Activated CD4-positive, alpha-beta T cell treated with anti-CD3 and anti-CD28 coated beads, Interleukin-2, amount 10 ng/mL, durations not matched to agents 24 days and 14 days (primary cell): ENCODE data around the gene CLTCL1. TPM values are rescaled to one million over a fixed set of nuclear protein-coding genes. Genes with fewer than 3 reads are reported as not detected.
"Not testable (repeated sequence)": the region's sequence is repeated elsewhere in the genome, so short reads cannot be mapped to it uniquely, and the experiment has no call there.

Experiments
- DNase-seq: peaks from one replicate; pipeline ENCODE4 v3.0.0; 2022
- H3K27ac Mint-ChIP-seq: one replicate; pipeline ENCODE4 v1.8.0; 2022; ENCODE audit warnings: mild to moderate bottlenecking, mixed read lengths
- H3K27me3 Mint-ChIP-seq: one replicate; pipeline ENCODE4 v1.8.0; 2022; ENCODE audit warnings: mixed read lengths
- H3K36me3 Mint-ChIP-seq: one replicate; pipeline ENCODE4 v1.8.0; 2022; ENCODE audit warnings: low read depth, mild to moderate bottlenecking, mixed read lengths
- H3K4me1 Mint-ChIP-seq: one replicate; pipeline ENCODE4 v1.8.0; 2021; ENCODE audit warnings: mixed read lengths
- H3K4me3 Mint-ChIP-seq: one replicate; pipeline ENCODE4 v1.8.0; 2022; ENCODE audit warnings: mild to moderate bottlenecking, moderate library complexity, mixed read lengths
- H3K9me3 Mint-ChIP-seq: one replicate; pipeline ENCODE4 v1.8.0; 2021; ENCODE audit warnings: mixed read lengths
- intact Hi-C: fragments of 100-400 bp; cut with micrococcal nuclease; formaldehyde crosslinking; loops from one replicate; pipeline ENCODE4 v1.15.1; 2023
- total RNA-seq: library from RNA; stranded (reverse); gene quantifications from 2 replicates; pipeline ENCODE4 v1.2.3, GENCODE V29; 2022

The CLTCL1 gene
- total RNA-seq, result 0.43 and 1.3 TPM in 2 replicates

DNA sequence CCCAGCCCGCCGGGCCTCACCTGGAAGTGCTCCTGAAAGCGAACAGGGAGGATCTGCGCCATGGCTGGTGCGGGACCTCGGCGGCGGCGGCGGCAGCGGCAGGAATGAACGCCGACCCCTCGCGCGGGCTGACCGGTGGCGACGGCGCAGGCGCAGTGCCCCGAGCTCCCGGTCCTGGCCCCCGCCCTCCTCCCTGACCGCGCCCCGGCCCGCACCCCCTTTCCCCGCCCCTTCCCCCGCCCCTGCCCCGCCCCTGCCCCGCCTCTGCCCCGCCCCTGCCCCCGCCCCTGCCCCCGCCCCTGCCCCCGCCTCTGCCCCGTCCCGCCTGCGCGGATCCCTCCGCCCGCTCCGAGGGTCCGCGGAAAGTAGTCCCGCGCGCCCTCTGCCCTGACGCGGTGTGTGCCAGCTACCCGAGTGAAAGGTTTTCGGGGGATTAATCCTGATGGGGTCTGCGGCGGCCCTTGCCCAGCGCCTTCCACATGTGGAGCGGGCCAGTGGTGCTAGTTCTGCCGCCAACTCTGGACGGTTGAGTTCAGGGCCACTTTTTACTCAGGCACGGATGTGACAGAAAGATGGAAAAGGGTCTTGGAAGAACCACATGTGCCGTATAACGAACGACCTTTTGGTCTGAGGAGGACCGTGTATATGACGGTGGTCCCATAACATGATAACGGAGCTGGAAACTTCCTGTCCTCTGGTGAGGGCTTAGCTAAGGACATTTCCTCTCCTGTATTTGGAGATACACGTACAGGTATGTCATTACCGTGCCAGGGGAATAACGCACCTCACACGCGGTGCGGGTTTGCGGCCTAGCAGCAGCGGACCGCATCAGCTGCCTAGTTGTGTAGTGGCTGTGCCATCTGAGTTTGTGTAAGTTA lies at the start of gene CLTCL1:
CLTCL1 (minus strand) TSS at position 140 of the 878 bp plus-strand sequence; CDS start at position 62, 78 bp downstream.
- Mint-ChIP-seq H3K9me3 (no peaks in the 10 kb centered on the region), H3K4me1 (peaks cover 18% of the 10 kb centered on the region), H3K27ac (peak within 1 kb of the TSS; percentile 87), H3K4me3 (peak within 1 kb of the TSS; percentile 92), H3K27me3 (peaks cover 47% of the 10 kb centered on the region), H3K36me3 (no peaks in the 10 kb centered on the region)
- peak; percentile 92 for DNase-seq
- intact Hi-C loops, result loop anchor here (1.0 to 5.0 kb wide), 3 partner anchors 113 to 170 kb away; partner anchors contain the start of genes DGCR2, HIRA and MRPL40

DNA sequence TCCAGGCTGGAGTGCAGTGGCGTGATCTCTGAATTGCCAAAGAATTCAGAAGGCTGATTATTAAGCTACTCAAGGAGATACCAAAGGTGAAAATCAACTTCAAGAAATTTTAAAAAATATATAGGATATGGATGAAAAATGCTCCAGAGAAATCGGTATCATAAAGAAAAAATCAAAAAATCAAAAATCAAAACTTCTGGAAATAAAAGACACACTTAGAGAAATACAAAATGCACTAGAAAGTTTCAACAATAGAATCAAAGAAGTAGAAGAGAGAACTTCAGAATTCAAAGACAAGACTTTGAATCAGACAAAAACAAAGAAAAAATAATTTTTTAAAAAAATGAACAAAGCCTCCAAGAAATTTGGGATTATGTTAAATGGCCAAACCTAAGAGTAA lies 45.6 kb upstream of the CLTCL1 start:
- H3K4me3 Mint-ChIP-seq, result no peak overlapping the region
- no peak for DNase-seq
- no peaks in the 10 kb centered on the region for H3K27me3 Mint-ChIP-seq
- no peak overlapping the region for H3K27ac Mint-ChIP-seq
- peaks cover 38% of the 10 kb centered on the region for H3K9me3 Mint-ChIP-seq
- intact Hi-C loops, result no loop called here
- no peaks in the 10 kb centered on the region for H3K4me1 Mint-ChIP-seq
- H3K36me3 Mint-ChIP-seq, result peaks cover 94% of the 10 kb centered on the region

DNA sequence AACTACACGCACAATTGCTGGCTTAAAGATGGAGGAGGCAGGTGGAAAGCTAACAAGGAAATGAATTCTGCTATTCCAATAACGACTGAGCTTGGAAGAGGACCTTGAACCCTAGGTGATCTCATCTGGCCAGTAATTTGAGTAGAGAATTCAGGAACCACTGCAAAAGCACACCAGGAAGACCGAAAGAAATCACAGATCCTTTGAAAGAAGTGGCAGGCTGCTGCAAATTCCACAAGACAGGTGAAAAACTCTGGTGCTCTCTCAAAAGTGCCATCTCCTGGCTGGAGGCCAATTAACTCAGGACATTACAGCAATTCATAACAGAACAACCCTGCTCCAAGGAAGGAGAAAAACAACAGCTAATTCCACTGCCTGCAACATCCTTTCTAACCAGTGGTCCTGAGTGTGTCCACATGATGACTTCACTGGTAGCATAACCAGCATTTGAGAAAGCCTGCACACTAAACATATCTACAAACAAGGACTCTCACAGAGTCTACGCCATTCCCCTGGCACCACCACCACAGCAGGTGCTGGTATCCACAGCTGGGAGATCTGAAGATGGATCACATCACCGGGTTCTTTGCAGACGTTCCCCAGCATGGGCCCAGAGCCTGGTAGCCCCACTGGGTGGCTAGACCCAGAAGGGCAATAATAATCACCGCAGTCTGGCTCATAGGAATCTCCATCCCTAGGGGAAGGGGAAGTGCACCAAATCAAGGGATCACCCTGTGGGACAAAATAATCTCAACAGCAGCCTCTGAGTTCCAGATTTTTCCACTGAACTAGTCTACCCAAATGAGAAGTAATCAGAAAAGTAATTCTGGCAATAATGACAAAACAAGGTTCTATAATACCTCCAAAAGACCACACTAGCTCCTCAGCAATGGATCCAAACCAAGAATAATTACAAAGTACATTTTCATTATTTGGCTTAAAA lies 44.9 kb upstream of the CLTCL1 start:
- peaks cover 34% of the 10 kb centered on the region for H3K9me3 Mint-ChIP-seq

DNA sequence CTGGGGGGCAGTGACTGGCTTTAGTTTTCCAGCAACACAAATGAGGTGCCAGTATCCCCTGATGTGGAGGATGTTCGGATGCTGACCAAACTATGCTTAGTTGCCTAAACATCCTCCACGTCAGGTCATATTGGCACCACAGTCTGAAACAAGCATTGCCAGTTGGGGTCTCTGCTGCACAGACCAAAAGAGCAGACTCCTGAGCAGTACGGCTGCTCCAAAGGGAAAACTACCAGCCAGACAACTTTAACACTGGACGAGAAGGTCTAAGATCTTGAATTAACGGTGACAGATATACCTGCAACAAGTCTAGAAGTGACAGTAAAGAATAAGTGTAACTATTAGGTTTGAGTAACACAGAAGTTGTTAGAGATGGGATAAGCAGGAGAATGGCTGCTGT lies 40.5 kb upstream of the CLTCL1 start:
- H3K4me3 Mint-ChIP-seq, result no peak overlapping the region
- H3K27ac Mint-ChIP-seq, result no peak overlapping the region
- peaks cover 18% of the 10 kb centered on the region for H3K9me3 Mint-ChIP-seq
- intact Hi-C loops, result no loop called here
- H3K4me1 Mint-ChIP-seq, result no peaks in the 10 kb centered on the region
- peaks cover 84% of the 10 kb centered on the region for H3K36me3 Mint-ChIP-seq
- no peaks in the 10 kb centered on the region for H3K27me3 Mint-ChIP-seq
- DNase-seq, result no peak

More for the DNA sequence above, 44.9 kb upstream of the CLTCL1 start:
- intact Hi-C loops, result no loop called here
- Mint-ChIP-seq H3K4me1 (no peaks in the 10 kb centered on the region), H3K4me3 (no peak overlapping the region), H3K27ac (no peak overlapping the region), H3K27me3 (no peaks in the 10 kb centered on the region), H3K36me3 (peaks cover 94% of the 10 kb centered on the region)
- DNase-seq, result no peak

DNA sequence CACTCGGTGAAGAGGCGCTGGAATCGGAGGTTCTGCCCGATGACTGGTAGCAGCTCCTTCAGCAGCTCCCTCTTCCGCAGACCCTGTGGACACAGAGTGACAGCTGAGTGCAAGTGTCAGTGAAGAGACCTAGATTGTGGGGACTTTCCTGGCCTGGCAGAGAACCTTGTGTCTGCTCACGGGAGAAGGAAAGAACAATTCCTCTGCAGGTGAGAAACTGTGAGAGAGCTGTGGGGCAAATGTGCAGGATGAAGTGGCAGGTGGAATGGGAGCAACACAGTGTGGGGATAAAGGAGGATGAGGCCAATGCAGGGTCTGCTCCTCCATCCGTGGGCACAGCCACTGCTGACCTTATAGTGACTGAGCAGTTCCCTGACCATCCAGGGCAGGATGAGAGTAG lies 40.0 kb upstream of the CLTCL1 start:
- no peak overlapping the region for H3K4me3 Mint-ChIP-seq
- H3K36me3 Mint-ChIP-seq, result peaks cover 79% of the 10 kb centered on the region
- H3K9me3 Mint-ChIP-seq, result peaks cover 18% of the 10 kb centered on the region
- no peaks in the 10 kb centered on the region for H3K27me3 Mint-ChIP-seq
- no peak overlapping the region for H3K27ac Mint-ChIP-seq
- intact Hi-C loops, result no loop called here
- H3K4me1 Mint-ChIP-seq, result no peaks in the 10 kb centered on the region
- no peak for DNase-seq

DNA sequence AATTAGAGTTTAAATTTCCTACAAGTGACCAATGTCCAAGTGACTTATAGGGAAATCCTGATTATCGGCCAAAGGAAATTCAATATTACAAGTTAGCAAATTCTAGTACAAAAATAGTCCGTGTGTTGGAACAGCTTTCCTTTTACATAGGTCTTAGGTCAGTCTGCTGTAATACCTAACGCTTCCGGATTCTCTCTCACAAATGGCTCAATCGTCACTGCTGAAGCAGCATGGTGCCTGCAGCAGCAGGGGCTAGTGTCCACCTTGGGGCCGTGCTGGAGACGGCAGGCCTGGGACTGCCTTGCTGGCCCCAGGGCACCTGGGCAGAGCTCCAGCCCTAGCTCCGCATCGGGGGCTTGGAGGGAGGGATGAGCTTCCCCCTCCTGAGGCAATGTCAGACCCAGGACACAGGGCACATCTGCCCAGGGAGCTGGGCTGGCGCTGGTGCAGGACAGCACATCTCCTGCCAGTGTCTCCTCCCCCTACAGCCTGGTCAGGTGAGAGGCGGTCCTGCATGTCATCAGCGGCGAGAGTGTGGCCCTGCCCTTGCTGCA lies 39.4 kb upstream of the CLTCL1 start:
- Mint-ChIP-seq H3K27me3 (no peaks in the 10 kb centered on the region), H3K27ac (no peak overlapping the region), H3K36me3 (peaks cover 74% of the 10 kb centered on the region), H3K4me1 (no peaks in the 10 kb centered on the region), H3K4me3 (no peak overlapping the region), H3K9me3 (peaks cover 15% of the 10 kb centered on the region)
- DNase-seq, result no peak
- intact Hi-C loops, result no loop called here

DNA sequence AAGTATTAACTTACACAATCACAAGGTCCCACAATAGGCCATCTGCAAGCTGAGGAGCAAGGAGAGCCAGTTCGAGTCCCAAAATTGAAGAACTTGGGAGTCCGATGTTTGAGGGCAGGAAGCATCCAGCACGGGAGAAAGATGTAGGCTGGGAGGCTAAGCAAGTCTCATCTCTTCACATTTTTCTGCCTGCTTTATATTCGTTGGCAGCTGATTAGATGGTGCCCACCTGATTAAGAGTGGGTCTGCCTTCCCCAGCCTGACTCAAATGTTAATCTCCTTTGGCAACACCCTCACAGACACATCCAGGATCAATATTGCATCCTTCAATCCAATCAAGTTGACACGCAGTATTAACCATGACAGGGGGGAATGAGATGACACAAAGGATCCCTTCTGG lies 38.7 kb upstream of the CLTCL1 start:
- H3K27me3 Mint-ChIP-seq, H3K9me3 Mint-ChIP-seq, H3K4me1 Mint-ChIP-seq, H3K27ac Mint-ChIP-seq, DNase-seq, intact Hi-C loops, H3K4me3 Mint-ChIP-seq: not testable (repeated sequence)
- peaks cover 66% of the 10 kb centered on the region for H3K36me3 Mint-ChIP-seq

DNA sequence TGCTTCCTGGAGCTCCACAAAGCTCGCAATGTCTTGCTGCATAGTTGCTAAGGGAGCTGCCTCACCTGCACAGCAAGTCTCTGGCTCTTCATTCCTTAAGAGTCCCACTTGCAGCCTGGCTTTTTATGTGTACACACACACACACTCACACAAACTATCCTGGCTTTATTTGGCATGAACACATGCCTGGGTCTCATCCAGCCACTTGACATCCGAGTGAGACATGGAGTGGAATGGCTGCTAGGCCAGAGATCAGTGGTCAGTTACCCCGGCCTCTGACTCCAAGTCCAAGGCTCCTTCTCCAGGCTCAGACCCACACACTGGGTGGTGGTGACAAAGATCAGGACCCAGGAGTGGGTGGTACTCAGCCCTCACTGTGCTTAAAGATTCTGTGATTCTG lies 37.9 kb upstream of the CLTCL1 start:
- no peak for DNase-seq
- peaks cover 60% of the 10 kb centered on the region for H3K36me3 Mint-ChIP-seq
- H3K4me3 Mint-ChIP-seq, result no peak overlapping the region
- intact Hi-C loops, result no loop called here
- peaks cover 10% of the 10 kb centered on the region for H3K9me3 Mint-ChIP-seq
- H3K4me1 Mint-ChIP-seq, result no peaks in the 10 kb centered on the region
- no peaks in the 10 kb centered on the region for H3K27me3 Mint-ChIP-seq
- no peak overlapping the region for H3K27ac Mint-ChIP-seq

DNA sequence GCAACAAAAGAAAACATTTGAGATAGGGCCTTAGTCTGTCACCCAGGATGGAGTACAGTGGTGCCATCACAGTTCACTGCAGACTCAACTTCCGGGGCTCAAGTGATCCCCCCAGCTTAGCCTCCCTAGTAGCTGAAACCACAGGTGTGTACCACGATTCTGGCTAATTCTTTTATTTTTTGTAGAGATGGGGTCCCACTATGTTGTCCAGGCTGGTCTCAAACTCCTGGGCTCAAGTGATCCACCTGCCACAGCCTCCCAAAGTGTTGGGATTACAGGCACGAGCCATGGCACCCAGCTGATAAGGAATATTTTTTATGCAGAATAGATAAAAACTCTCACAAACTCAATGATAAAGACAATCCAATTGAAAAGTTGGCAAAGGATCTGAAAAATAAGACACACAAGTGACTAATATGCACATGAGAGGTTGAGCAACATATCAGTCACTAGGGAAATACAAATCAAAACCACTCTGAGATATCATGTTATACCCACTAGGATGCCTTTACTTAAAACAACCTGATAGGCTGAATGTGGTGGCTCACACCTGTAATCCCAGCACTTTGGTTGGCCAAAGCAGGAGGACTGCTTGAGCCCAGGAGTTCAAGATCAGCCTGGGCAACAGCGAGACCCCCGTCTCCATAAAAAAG lies 33.9 kb upstream of the CLTCL1 start:
- Mint-ChIP-seq H3K4me1 (no peaks in the 10 kb centered on the region), H3K27ac (no peak overlapping the region), H3K36me3 (peaks cover 23% of the 10 kb centered on the region), H3K27me3 (no peaks in the 10 kb centered on the region), H3K4me3 (no peak overlapping the region), H3K9me3 (peaks cover 5% of the 10 kb centered on the region)
- intact Hi-C loops, result no loop called here
- DNase-seq, result no peak

DNA sequence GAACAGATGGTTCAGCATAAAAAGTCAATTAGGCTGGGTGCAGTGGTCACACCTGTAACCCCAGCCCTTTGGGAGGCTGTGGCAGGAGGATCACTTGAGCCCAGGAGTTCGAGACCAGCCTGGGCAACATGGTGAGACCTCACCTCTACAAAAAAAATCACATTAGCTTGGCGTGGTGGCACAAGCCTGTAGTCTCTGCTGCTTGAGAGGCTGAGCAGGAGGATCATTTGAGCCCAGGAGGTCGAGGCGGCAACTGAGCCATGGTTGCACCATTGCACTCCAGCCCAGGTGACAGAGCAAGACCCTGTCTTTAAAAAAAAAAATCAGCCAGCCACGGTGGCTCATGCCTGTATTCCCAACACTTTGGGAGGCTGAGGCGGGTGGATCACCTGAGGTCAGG lies 31.9 kb upstream of the CLTCL1 start:
- intact Hi-C loops, H3K4me1 Mint-ChIP-seq, H3K4me3 Mint-ChIP-seq, H3K27ac Mint-ChIP-seq, H3K27me3 Mint-ChIP-seq, DNase-seq, H3K36me3 Mint-ChIP-seq: not testable (repeated sequence)
- peaks cover 12% of the 10 kb centered on the region for H3K9me3 Mint-ChIP-seq

DNA sequence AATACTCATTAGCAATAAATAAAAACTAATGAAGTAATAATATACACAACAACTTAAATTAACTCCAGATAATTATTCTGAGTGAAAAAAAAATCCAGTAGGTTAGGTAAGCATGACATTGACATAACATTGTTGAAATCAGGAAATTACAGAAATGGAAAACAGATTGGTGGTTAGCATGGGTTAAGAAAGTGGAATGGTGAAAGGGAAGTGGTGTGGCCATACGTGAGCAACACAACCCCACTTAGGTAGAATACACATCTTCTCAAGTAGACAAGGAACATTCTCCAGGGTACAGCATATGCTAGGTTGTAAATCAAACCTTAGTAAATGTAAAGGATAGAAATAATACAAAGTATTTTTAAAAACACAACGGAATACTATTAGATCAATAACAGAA lies 30.2 kb upstream of the CLTCL1 start:
- DNase-seq, result no peak
- peaks cover under 1% of the 10 kb centered on the region for H3K36me3 Mint-ChIP-seq
- H3K27ac Mint-ChIP-seq, result no peak overlapping the region
- no peak overlapping the region for H3K4me3 Mint-ChIP-seq
- H3K4me1 Mint-ChIP-seq, result no peaks in the 10 kb centered on the region
- peaks cover 19% of the 10 kb centered on the region for H3K9me3 Mint-ChIP-seq
- intact Hi-C loops, result no loop called here
- H3K27me3 Mint-ChIP-seq, result no peaks in the 10 kb centered on the region

DNA sequence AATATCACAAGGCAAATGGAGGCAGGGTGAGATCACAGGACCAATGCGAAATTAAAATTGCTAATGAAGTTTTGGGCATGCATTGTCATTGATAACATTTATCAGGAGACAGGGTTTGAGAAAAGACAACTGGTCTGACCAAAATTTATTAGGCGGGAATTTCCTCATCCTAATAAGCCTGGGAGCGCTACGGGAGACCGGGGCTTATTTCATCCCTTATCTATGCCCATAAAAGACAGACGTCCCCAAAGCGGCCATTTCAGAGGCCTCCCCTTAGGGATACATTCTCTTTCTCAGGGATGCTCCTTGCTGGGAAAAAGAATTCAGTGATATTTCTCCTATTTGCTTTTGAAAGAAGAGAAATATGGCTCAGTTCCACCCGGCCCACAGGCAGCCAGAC lies 28.6 kb upstream of the CLTCL1 start:
- H3K27me3 Mint-ChIP-seq, H3K27ac Mint-ChIP-seq, intact Hi-C loops, DNase-seq, H3K4me3 Mint-ChIP-seq, H3K4me1 Mint-ChIP-seq, H3K36me3 Mint-ChIP-seq: not testable (repeated sequence)
- H3K9me3 Mint-ChIP-seq, result peaks cover 25% of the 10 kb centered on the region

DNA sequence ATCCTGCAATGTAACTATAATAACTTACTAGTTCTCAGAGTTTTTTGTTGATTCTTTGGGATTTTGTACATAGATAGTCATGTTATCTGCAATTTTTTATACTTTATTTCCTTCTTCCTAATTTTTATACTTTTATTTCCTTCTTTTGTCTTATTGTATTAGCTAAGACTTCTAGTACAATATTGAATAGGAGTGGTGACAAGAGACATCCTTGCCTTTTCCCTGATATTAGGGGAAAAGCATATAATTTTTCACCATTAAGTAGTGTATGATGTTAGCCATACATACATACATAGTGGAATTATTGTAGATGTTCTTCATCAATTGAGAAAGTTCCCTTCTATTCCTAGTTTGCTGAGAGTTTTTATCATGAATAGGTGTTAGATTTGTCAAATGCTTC lies 27.8 kb upstream of the CLTCL1 start:
- peaks cover 26% of the 10 kb centered on the region for H3K9me3 Mint-ChIP-seq
- peaks cover 5% of the 10 kb centered on the region for H3K36me3 Mint-ChIP-seq
- no peak for DNase-seq
- no peak overlapping the region for H3K27ac Mint-ChIP-seq
- no peaks in the 10 kb centered on the region for H3K27me3 Mint-ChIP-seq
- no peak overlapping the region for H3K4me3 Mint-ChIP-seq
- intact Hi-C loops, result no loop called here
- H3K4me1 Mint-ChIP-seq, result no peaks in the 10 kb centered on the region
